HG02840 (cell line): ENCODE results near the gene HSPA12B.

ENCODE experiments used
- ATAC-seq: cut with Tn5 transposase; IDR thresholded peaks from one replicate; pipeline ENCODE4 v1.9.1; 2021; ENCODE audit warnings: mild to moderate bottlenecking, moderate library complexity, moderate number of reproducible peaks; ENCODE audit not compliant: unreplicated experiment, low FRiP score

The HSPA12B gene

GRCh38 chr20:3702611-3703391, 29.7 kb upstream of the HSPA12B start:
- ATAC-seq, result no peak

GRCh38 chr20:3704087-3704486, 28.4 kb upstream of the HSPA12B start:
- no peak for ATAC-seq

- ATAC-seq, result no peak
These were observed 27.0 kb upstream of the HSPA12B start for GRCh38 chr20:3705491-3705969.

- ATAC-seq, result no peak
These were observed 26.3 kb upstream of the HSPA12B start for GRCh38 chr20:3705970-3706739.

GRCh38 chr20:3706774-3707507, 25.5 kb upstream of the HSPA12B start:
- ATAC-seq, result no peak

GRCh38 chr20:3707508-3707899, 25.0 kb upstream of the HSPA12B start:
- no peak for ATAC-seq

GRCh38 chr20:3710011-3710466, 22.4 kb upstream of the HSPA12B start:
- ATAC-seq, result no peak

- no peak for ATAC-seq
These were observed 21.6 kb upstream of the HSPA12B start for GRCh38 chr20:3710703-3711483.

GRCh38 chr20:3711484-3711941, 21.0 kb upstream of the HSPA12B start:
- ATAC-seq, result no peak

GRCh38 chr20:3712279-3712873, 20.1 kb upstream of the HSPA12B start, which contains the start of gene SIGLEC1:
SIGLEC1 (minus strand) TSS chr20:3712600; CDS start chr20:3707128, 5,472 bp downstream.
- no peak for ATAC-seq

GRCh38 chr20:3714092-3714491, 18.4 kb upstream of the HSPA12B start:
- no peak for ATAC-seq

- ATAC-seq, result no peak
These were observed 16.2 kb upstream of the HSPA12B start for GRCh38 chr20:3716195-3716834.

GRCh38 chr20:3719046-3719445, 13.4 kb upstream of the HSPA12B start:
- no peak for ATAC-seq

- no peak for ATAC-seq
These were observed 12.4 kb upstream of the HSPA12B start for GRCh38 chr20:3720068-3720467.

- no peak for ATAC-seq
These were observed 11.9 kb upstream of the HSPA12B start for GRCh38 chr20:3720626-3721025.

GRCh38 chr20:3721912-3722311, 10.6 kb upstream of the HSPA12B start:
- ATAC-seq, result no peak

- ATAC-seq, result no peak
These were observed 9.2 kb upstream of the HSPA12B start for GRCh38 chr20:3723284-3723683.

- no peak for ATAC-seq
These were observed 8.1 kb upstream of the HSPA12B start for GRCh38 chr20:3724356-3724755.

- ATAC-seq, result no peak
These were observed 5.0 kb upstream of the HSPA12B start for GRCh38 chr20:3727401-3728021.
